ENCODE data around the gene RNF187.

GRCh38 chr1:228478912-228479711 lies 8.1 kb upstream of the RNF187 start:
- TF ChIP-seq SMAD1 (IDR thresholded peaks at IDR 0.05; ENCODE audit: low read depth, partially characterized antibody) (no peak), ZNF24 (IDR thresholded peaks at IDR 0.05) (no peak), HDAC2 (IDR thresholded peaks at IDR 0.05) (no peak), YY1 (IDR thresholded peaks at IDR 0.05; ENCODE audit: low read depth, low read length) (no peak), LARP7 (IDR thresholded peaks at IDR 0.05) (no peak), POLR2AphosphoS5 (IDR thresholded peaks at IDR 0.05; ENCODE audit: low read length) (no peak), BCL3 (IDR thresholded peaks at IDR 0.05; ENCODE audit: borderline replicate concordance, insufficient read depth, low read depth, low read length, poor library complexity, severe bottlenecking) (no peak), NRF1 (conservative IDR thresholded peaks at IDR 0.05; ENCODE audit: low read depth, low read length) (no peak), RBBP5 (conservative IDR thresholded peaks at IDR 0.05) (no peak), POLR2A (IDR thresholded peaks at IDR 0.05; ENCODE audit: low read depth, low read length) (no peak), SRF (IDR thresholded peaks at IDR 0.05; ENCODE audit: low read depth in 2 of 2, low read length in 2 of 2) (no peak)
- TF ChIP-seq, protein P1, sequence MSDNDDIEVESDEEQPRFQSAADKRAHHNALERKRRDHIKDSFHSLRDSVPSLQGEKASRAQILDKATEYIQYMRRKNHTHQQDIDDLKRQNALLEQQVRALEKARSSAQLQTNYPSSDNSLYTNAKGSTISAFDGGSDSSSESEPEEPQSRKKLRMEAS (IDR thresholded peaks at IDR 0.05; ENCODE audit: low read depth, low read length): no peak
